Esophagus squamous epithelium (tissue), 4 donors: ENCODE results near the gene RAVER1.

Experiments
- POLR2A ChIP-seq, 4 donors: fragments of 450-650 bp; IDR thresholded peaks; one replicate each; pipeline ENCODE4 v1.6.1; 2017; ENCODE audit warnings: antibody characterized with exemption in 4 of 4, mild to moderate bottlenecking in 4 of 4, moderate library complexity in 3 of 4
- TF ChIP-seq, protein P1 (sequence below), 6 experiments: fragments of 450-650 bp in 4 of 6; fragments of 200-600 bp in 2 of 6; sonication (generic) in 2 of 6; IDR thresholded peaks; one replicate each; pipeline ENCODE4 v1.5.1; 2016 to 2019; ENCODE audit warnings: antibody characterized with exemption in 6 of 6, mild to moderate bottlenecking in 4 of 6, moderate library complexity in 4 of 6

GRCh38 chr19:10361569-10362011 lies 28.3 kb upstream of the RAVER1 start:
- no peak for TF ChIP-seq POLR2A (IDR thresholded peaks at IDR 0.05)
- TF ChIP-seq, protein P1, sequence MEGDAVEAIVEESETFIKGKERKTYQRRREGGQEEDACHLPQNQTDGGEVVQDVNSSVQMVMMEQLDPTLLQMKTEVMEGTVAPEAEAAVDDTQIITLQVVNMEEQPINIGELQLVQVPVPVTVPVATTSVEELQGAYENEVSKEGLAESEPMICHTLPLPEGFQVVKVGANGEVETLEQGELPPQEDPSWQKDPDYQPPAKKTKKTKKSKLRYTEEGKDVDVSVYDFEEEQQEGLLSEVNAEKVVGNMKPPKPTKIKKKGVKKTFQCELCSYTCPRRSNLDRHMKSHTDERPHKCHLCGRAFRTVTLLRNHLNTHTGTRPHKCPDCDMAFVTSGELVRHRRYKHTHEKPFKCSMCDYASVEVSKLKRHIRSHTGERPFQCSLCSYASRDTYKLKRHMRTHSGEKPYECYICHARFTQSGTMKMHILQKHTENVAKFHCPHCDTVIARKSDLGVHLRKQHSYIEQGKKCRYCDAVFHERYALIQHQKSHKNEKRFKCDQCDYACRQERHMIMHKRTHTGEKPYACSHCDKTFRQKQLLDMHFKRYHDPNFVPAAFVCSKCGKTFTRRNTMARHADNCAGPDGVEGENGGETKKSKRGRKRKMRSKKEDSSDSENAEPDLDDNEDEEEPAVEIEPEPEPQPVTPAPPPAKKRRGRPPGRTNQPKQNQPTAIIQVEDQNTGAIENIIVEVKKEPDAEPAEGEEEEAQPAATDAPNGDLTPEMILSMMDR (IDR thresholded peaks at IDR 0.05): no peak
